Stomach (tissue), 19 donors: ENCODE measurements around the gene FBXL15. TPM values are rescaled to one million over a fixed set of nuclear protein-coding genes. Genes with fewer than 3 reads are reported as not detected.

Experiments used
- DNase-seq, 2 donors: peaks; one replicate each; pipeline versions ENCODE4 v3.0.0 to v3.0.0-alpha.2; 2013 to 2019
- H3K27ac ChIP-seq, 5 donors: fragments of 200-600 bp in 4 of 5; sonication (generic) in 4 of 5; one replicate each; pipeline ENCODE4 v1.5.1; 2013 to 2019; ENCODE audit warnings: mild to moderate bottlenecking in 1 of 5, moderate library complexity in 1 of 5
- H3K27me3 ChIP-seq, 3 donors: fragments of 200-600 bp; sonication (generic); one replicate each; pipeline ENCODE4 v1.5.1; 2017 to 2019; ENCODE audit warnings: mixed run types in 1 of 3
- H3K36me3 ChIP-seq, 4 donors: fragments of 200-600 bp; sonication (generic); 1 replicate in 3 of 4; 2 replicates in 1 of 4; pipeline ENCODE4 v1.5.1; 2016 to 2019
- H3K4me1 ChIP-seq, 4 donors: fragments of 200-600 bp; sonication (generic); one replicate each; pipeline ENCODE4 v1.5.1; 2016 to 2019
- H3K4me3 ChIP-seq, 4 donors: fragments of 200-600 bp; sonication (generic) in 3 of 4; one replicate each; pipeline ENCODE4 v1.5.1; 2016 to 2019; ENCODE audit warnings: mild to moderate bottlenecking in 1 of 4
- H3K9me3 ChIP-seq, 4 donors: fragments of 200-600 bp; sonication (generic); one replicate each; pipeline ENCODE4 v1.5.1; 2016 to 2019
- CTCF ChIP-seq, 7 experiments: fragments of 450-650 bp in 4 of 7; fragments of 200-600 bp in 3 of 7; sonication (generic) in 3 of 7; IDR thresholded peaks; one replicate each; pipeline ENCODE4 v1.5.1; 2016 to 2019; ENCODE audit warnings: antibody characterized with exemption in 7 of 7, control low read depth in 2 of 7, mild to moderate bottlenecking in 1 of 7
- EP300 ChIP-seq: sonication (generic); formaldehyde crosslinking; IDR thresholded peaks from one replicate; pipeline ENCODE4 v1.6.1; 2017; ENCODE audit warnings: antibody characterized with exemption
- POLR2A ChIP-seq, 4 donors: fragments of 450-650 bp; IDR thresholded peaks; one replicate each; pipeline ENCODE4 v1.6.1; 2016; ENCODE audit warnings: antibody characterized with exemption in 4 of 4, control low read depth in 2 of 4, mild to moderate bottlenecking in 1 of 4, moderate library complexity in 1 of 4
- POLR2AphosphoS5 ChIP-seq, 3 donors: sonication (generic); formaldehyde crosslinking; IDR thresholded peaks; one replicate each; pipeline ENCODE4 v1.6.1; 2016; ENCODE audit warnings: antibody characterized with exemption in 3 of 3
- WGBS, 5 donors: extraction: QIAGEN DNeasy Blood & Tissue Kit in 3 of 5; methylation state at CpG; one replicate each; pipeline versions ENCODE4 v1.1.5 to v1.1.7; 2013 to 2018; 5-methylcytosine and 5-hydroxymethylcytosine counted together
- intact Hi-C: fragments of 100-400 bp; cut with DNase I; formaldehyde crosslinking; loops from one replicate; pipeline ENCODE4 v1.15.1; 2023; ENCODE audit warnings: low total_unique reads
- long read RNA-seq, 10 donors: transcript quantifications; one replicate each; lab custom pipeline, GENCODE V29; 2026
- polyA plus RNA-seq, 3 donors: library from polyadenylated mRNA; stranded (reverse); fragments of 200-250 nt; gene quantifications; one replicate each; pipeline ENCODE4 v1.2.3, GENCODE V29; 2013
- total RNA-seq, 5 donors: library from RNA; depleted of rRNA; stranded (reverse); fragments of >200 nt; gene quantifications; one replicate each; pipeline versions ENCODE4 v1.1.0 to v1.2.3, GENCODE V29; 2014 to 2016
- donor health status: healthy with polysubstance abuse.
- donor health status: Bipolar disorder and iron deficiency.
- donor health status: healthy.

The FBXL15 gene
- 100 to 1,000 TPM in 1 of 5 donors, 10 to 100 TPM in 2, 1 to 10 TPM in 2; 3.5 to 315 (median 15.6) TPM for total RNA-seq
- 10 to 100 TPM; 19.2 to 21.4 (median 20.4) TPM for polyA plus RNA-seq
- long read RNA-seq, donor 1 = 0 reads
- long read RNA-seq, donor 2 = 0 reads
- long read RNA-seq, donor 3, partial matches to known transcripts = 0 of 2 reads
- long read RNA-seq, donor 3, other reads (novel, unspliced or antisense) = 0 of 2 reads
- long read RNA-seq, donor 4 = 0 reads
- long read RNA-seq, donor 5, partial matches to known transcripts = 5 of 6 reads
- long read RNA-seq, donor 5, other reads (novel, unspliced or antisense) = 0 of 6 reads
- long read RNA-seq, donor 6, partial matches to known transcripts = 30 of 34 reads
- long read RNA-seq, donor 6, other reads (novel, unspliced or antisense) = 0 of 34 reads
- long read RNA-seq, donor 7, partial matches to known transcripts = 14 of 16 reads
- long read RNA-seq, donor 7, other reads (novel, unspliced or antisense) = 0 of 16 reads
- long read RNA-seq, donor 8, partial matches to known transcripts = 31 of 33 reads
- long read RNA-seq, donor 8, other reads (novel, unspliced or antisense) = 0 of 33 reads
- long read RNA-seq, donor 9, partial matches to known transcripts = 0 of 1 reads
- long read RNA-seq, donor 9, other reads (novel, unspliced or antisense) = 0 of 1 reads
- long read RNA-seq, donor 10, partial matches to known transcripts = 0 of 2 reads
- long read RNA-seq, donor 10, other reads (novel, unspliced or antisense) = 0 of 2 reads

GRCh38 chr10:102420714-102421506, at the start of gene FBXL15:
TSS of gene FBXL15 (plus strand) at chr10:102420836. CDS start at chr10:102421130, 294 bp downstream.
- Histone ChIP-seq H3K27me3 (peaks cover 0 to 38% (median 33%) of the 10 kb centered on the region in 3 donors), H3K4me1 (peaks cover 32 to 57% (median 47%) of the 10 kb centered on the region in 4 donors), H3K27ac (peak within 1 kb of the TSS; percentile 93 to 98 (median 94)), H3K9me3 (no peaks in the 10 kb centered on the region), H3K4me3 (peak within 1 kb of the TSS; percentile 79 to 96 (median 91)), H3K36me3 (peaks cover 0 to 23% (median 21%) of the 10 kb centered on the region in 4 donors)
- TF ChIP-seq POLR2AphosphoS5 (IDR thresholded peaks at IDR 0.05) (peak in 2 of 3 donors; percentile 70 to 77), POLR2A (IDR thresholded peaks at IDR 0.05) (no peak), EP300 (no peak), CTCF (IDR thresholded peaks at IDR 0.05) (peak in 1 of 7 experiments; percentile 30)
- intact Hi-C loops = no loop called here
- peak; percentile 98 to 99 for DNase-seq
- WGBS, 5 donors = 0 to 1% (median 0%) methylated on average over 44 to 66 of the region's 66 CpGs

- H3K9me3 ChIP-seq = no peaks in the 10 kb centered on the region
- H3K4me3 ChIP-seq = no peak overlapping the region
- TF ChIP-seq POLR2AphosphoS5 (IDR thresholded peaks at IDR 0.05) (no peak), EP300 (no peak), POLR2A (IDR thresholded peaks at IDR 0.05) (no peak), CTCF (IDR thresholded peaks at IDR 0.05) (no peak)
- no peak overlapping the region for H3K27ac ChIP-seq
- no peak for DNase-seq
- no peaks in the 10 kb centered on the region for H3K27me3 ChIP-seq
- 93 to 100% (median 98%) methylated on average over 2 of the region's 2 CpGs for WGBS, 5 donors
- no peaks in the 10 kb centered on the region for H3K4me1 ChIP-seq
- intact Hi-C loops = no loop called here
- peaks cover 86 to 100% (median 100%) of the 10 kb centered on the region in 4 donors for H3K36me3 ChIP-seq
Measured at GRCh38 chr10:102371295-102371694, 49.3 kb upstream of the FBXL15 start.

GRCh38 chr10:102375250-102375649, 45.4 kb upstream of the FBXL15 start:
- intact Hi-C loops = no loop called here
- H3K27ac ChIP-seq = no peak overlapping the region

More at GRCh38 chr10:102375250-102375649, 45.4 kb upstream of the FBXL15 start:
- no peak overlapping the region for H3K4me3 ChIP-seq
- H3K9me3 ChIP-seq = no peaks in the 10 kb centered on the region
- H3K36me3 ChIP-seq = peaks cover 77 to 100% (median 100%) of the 10 kb centered on the region in 4 donors
- H3K4me1 ChIP-seq = no peaks in the 10 kb centered on the region
- H3K27me3 ChIP-seq = no peaks in the 10 kb centered on the region
- TF ChIP-seq EP300 (no peak), POLR2A (IDR thresholded peaks at IDR 0.05) (no peak), POLR2AphosphoS5 (IDR thresholded peaks at IDR 0.05) (no peak), CTCF (IDR thresholded peaks at IDR 0.05) (no peak)
- WGBS, 5 donors = 85 to 93% (median 92%) methylated on average over 7 of the region's 7 CpGs
- DNase-seq = no peak
